Panc1 (cell line): Measurements from ENCODE around the gene MIA2. TPM values are rescaled to one million over a fixed set of nuclear protein-coding genes. Genes with fewer than 3 reads are reported as not detected.

Experiments used
- ATAC-seq: fragments of 200-7000 bp; cut with Tn5 transposase; 2 replicates; pipeline ENCODE4 v1.9.1; 2020; ENCODE audit warnings: mild to moderate bottlenecking, moderate library complexity
- BruUV-seq: library from RNA; stranded (reverse); fragments of 400-500 nt; replicated peaks from 2 replicates; lab custom pipeline; 2021; lab: Mats Ljungman, UMichigan
- CTCF ChIA-PET: fragments of 300-600 bp; sonication (Branson Sonifier 250); formaldehyde crosslinking; loops from one replicate; lab custom pipeline; 2022; ENCODE audit warnings: antibody characterized with exemption; lab: Charles Lee
- POLR2A ChIA-PET: fragments of 300-600 bp; sonication (Branson Sonifier 250); formaldehyde crosslinking; loops from one replicate; lab custom pipeline; 2022; ENCODE audit warnings: antibody characterized with exemption; lab: Charles Lee
- DNase-seq: peaks from one replicate; pipeline ENCODE4 v3.0.0-alpha.2; 2010; ENCODE audit warnings: low read depth, low spot score
- H3K27ac ChIP-seq: 2 replicates; pipeline ENCODE4 v1.5.1; 2011; ENCODE audit warnings: mild to moderate bottlenecking, low read length, inconsistent platforms
- H3K27me3 ChIP-seq: fragments of 200-500 bp; sonication (Bioruptor generic); 2 replicates; pipeline ENCODE4 v1.6.0; 2014; ENCODE audit warnings: low read length, inconsistent platforms; ENCODE audit not compliant: control insufficient read depth, insufficient read depth
- H3K36me3 ChIP-seq: fragments of 200-500 bp; sonication (Bioruptor generic); 2 replicates; pipeline ENCODE4 v1.5.1; 2014; ENCODE audit warnings: inconsistent platforms, mild to moderate bottlenecking, low read length, moderate library complexity; ENCODE audit not compliant: control insufficient read depth, insufficient read depth
- H3K4me1 ChIP-seq: 2 replicates; pipeline ENCODE4 v1.5.1; 2011; ENCODE audit warnings: inconsistent platforms, mild to moderate bottlenecking, low read length, moderate library complexity; ENCODE audit not compliant: control insufficient read depth, insufficient read depth
- H3K4me3 ChIP-seq, 2 experiments: 2 replicates each; pipeline ENCODE4 v1.5.1; 2011 to 2012; ENCODE audit warnings: low read depth in 2 of 2, low read length in 2 of 2, mild to moderate bottlenecking in 2 of 2, inconsistent platforms in 1 of 2, moderate library complexity in 1 of 2
- H3K9me3 ChIP-seq: fragments of 200-500 bp; sonication (Bioruptor generic); 2 replicates; pipeline ENCODE4 v1.5.1; 2014; ENCODE audit warnings: low read depth, mild to moderate bottlenecking, inconsistent platforms, low read length, moderate library complexity; ENCODE audit not compliant: control insufficient read depth, insufficient read depth
- POLR2AphosphoS5 ChIP-seq: IDR thresholded peaks from 2 replicates; pipeline ENCODE4 v1.6.1; 2012; ENCODE audit warnings: mild to moderate bottlenecking, low read depth, low read length, moderate library complexity
- REST ChIP-seq, 2 experiments: IDR thresholded peaks; 2 replicates each; pipeline ENCODE4 v1.6.1; 2011 to 2012; ENCODE audit warnings: low read depth in 2 of 2, control low read depth in 1 of 2, low read length in 1 of 2, mild to moderate bottlenecking in 1 of 2, moderate library complexity in 1 of 2; ENCODE audit not compliant: insufficient read depth in 1 of 2
- SIN3A ChIP-seq: IDR thresholded peaks from 2 replicates; pipeline ENCODE4 v1.6.1; 2012; ENCODE audit warnings: low read depth, mild to moderate bottlenecking, low read length, moderate library complexity, borderline replicate concordance; ENCODE audit not compliant: insufficient read depth
- TCF7L2 ChIP-seq: IDR thresholded peaks from 2 replicates; pipeline ENCODE4 v1.6.1; 2011; ENCODE audit warnings: mild to moderate bottlenecking, low read depth, low read length, inconsistent platforms
- in situ Hi-C: cut with HindIII; loops from 2 replicates; pipeline ENCODE4 v1.10.0; 2016; ENCODE audit warnings: low sequenced_read_pairs, low pct_unique_long_range_greater_than_20kb
- intact Hi-C: fragments of 100-400 bp; cut with micrococcal nuclease; formaldehyde crosslinking; loops from one replicate; pipeline ENCODE4 v1.10.0; 2022; ENCODE audit not compliant: unreplicated experiment
- total RNA-seq: library from RNA; stranded (reverse); gene quantifications from one replicate; pipeline ENCODE4 v1.2.1, GENCODE V29; 2021; ENCODE audit not compliant: unreplicated experiment
- TF ChIP-seq, protein P1 (sequence below): fragments of 450-650 bp; IDR thresholded peaks from 2 replicates; pipeline ENCODE4 v1.5.1; 2017; ENCODE audit warnings: mild to moderate bottlenecking

The MIA2 gene
- total RNA-seq, 1 experiment from 2014 or later, result 19.2 TPM

DNA sequence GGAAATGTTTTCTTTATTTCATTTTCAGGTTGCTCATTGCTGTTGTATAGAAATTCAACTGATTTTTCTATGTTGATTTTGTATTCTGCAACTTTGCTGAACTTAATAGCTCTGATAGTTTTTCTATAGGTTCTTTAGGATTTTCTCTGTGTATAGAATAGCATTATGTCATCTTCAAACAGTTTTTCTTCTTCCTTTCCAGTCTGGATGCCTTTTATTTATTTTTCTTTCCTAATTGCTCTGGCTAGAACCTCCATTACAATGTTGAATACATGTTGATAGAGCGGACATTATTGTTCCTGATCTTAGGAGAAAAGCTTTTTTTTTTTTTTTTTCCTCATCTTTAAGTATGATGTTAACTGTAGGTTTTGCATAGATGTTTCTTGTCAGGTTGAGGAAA, 39.2 kb downstream of the MIA2 start:
- H3K4me3 ChIP-seq, result no peak overlapping the region
- no peak overlapping the region for H3K27ac ChIP-seq
- H3K9me3 ChIP-seq, result peaks cover 7% of the 10 kb centered on the region; the same call in 1 of the 2 replicates
- CTCF ChIA-PET, result interaction anchor here (0.7 kb wide), 1 partner anchor 101 kb away, joined by 4 read pairs; no protein-coding TSS in a partner anchor
- DNase-seq (no peak), ATAC-seq (no peak)
- H3K27me3 ChIP-seq, result no peaks in the 10 kb centered on the region
- BruUV-seq, result no TSS peak
- POLR2A ChIA-PET, result no interaction called here
- TF ChIP-seq POLR2AphosphoS5 (no peak), SIN3A (no peak), TCF7L2 (no peak)
- intact Hi-C loops, result no loop called here
- in situ Hi-C loops, result no loop called here
- no peaks in the 10 kb centered on the region for H3K36me3 ChIP-seq
- H3K4me1 ChIP-seq, result peaks cover 18% of the 10 kb centered on the region

DNA sequence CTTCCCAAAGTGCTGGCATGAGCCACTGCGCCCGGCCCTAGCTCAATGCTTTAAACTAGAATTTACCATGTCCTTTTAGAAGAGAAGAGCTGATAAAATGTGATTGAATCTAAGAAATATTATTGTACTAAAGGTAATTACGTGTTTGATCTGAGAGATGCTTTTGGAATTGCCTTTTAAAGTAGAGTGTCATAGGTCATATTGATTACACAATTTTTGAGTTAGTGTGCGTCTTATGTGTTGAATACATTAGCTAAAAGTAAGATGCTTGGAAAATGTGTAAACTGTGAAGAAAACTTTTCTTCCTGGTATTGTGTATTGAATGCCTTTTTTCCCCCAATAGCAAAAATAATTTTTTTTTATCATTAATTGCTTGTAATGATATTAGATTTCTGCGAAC, 41.7 kb downstream of the MIA2 start:
- DNase-seq, result no peak
- Histone ChIP-seq H3K27me3 (no peaks in the 10 kb centered on the region), H3K27ac (no peak overlapping the region), H3K4me1 (peaks cover 9% of the 10 kb centered on the region; the same call in 1 of the 2 replicates), H3K9me3 (peaks cover 7% of the 10 kb centered on the region; the same call in 1 of the 2 replicates), H3K4me3 (no peak overlapping the region), H3K36me3 (no peaks in the 10 kb centered on the region)
- BruUV-seq, result no TSS peak
- TF ChIP-seq TCF7L2 (no peak), REST (IDR thresholded peaks at IDR 0.05; ENCODE audit: insufficient read depth in 1 of 2, low read depth in 2 of 2, low read length in 1 of 2) (no peak), SIN3A (no peak), POLR2AphosphoS5 (no peak)
- TF ChIP-seq, protein P1, sequence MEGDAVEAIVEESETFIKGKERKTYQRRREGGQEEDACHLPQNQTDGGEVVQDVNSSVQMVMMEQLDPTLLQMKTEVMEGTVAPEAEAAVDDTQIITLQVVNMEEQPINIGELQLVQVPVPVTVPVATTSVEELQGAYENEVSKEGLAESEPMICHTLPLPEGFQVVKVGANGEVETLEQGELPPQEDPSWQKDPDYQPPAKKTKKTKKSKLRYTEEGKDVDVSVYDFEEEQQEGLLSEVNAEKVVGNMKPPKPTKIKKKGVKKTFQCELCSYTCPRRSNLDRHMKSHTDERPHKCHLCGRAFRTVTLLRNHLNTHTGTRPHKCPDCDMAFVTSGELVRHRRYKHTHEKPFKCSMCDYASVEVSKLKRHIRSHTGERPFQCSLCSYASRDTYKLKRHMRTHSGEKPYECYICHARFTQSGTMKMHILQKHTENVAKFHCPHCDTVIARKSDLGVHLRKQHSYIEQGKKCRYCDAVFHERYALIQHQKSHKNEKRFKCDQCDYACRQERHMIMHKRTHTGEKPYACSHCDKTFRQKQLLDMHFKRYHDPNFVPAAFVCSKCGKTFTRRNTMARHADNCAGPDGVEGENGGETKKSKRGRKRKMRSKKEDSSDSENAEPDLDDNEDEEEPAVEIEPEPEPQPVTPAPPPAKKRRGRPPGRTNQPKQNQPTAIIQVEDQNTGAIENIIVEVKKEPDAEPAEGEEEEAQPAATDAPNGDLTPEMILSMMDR, result no peak
- ATAC-seq, result no peak
- in situ Hi-C loops, result no loop called here
- POLR2A ChIA-PET, result no interaction called here
- intact Hi-C loops, result no loop called here
- CTCF ChIA-PET, result no interaction called here

- in situ Hi-C loops, result no loop called here
- ATAC-seq, result no peak
- intact Hi-C loops, result no loop called here
- H3K27ac ChIP-seq, result no peak overlapping the region
- no peak for TF ChIP-seq POLR2AphosphoS5
- no peak for TF ChIP-seq REST (IDR thresholded peaks at IDR 0.05; ENCODE audit: insufficient read depth in 1 of 2, low read depth in 2 of 2, low read length in 1 of 2)
- TF ChIP-seq, protein P1, result no peak
- TF ChIP-seq TCF7L2, result no peak
- no peak for TF ChIP-seq SIN3A
- no peak for DNase-seq
- CTCF ChIA-PET, result no interaction called here
- H3K4me1 ChIP-seq, result peaks cover 9% of the 10 kb centered on the region; the same call in 1 of the 2 replicates
- peaks cover 4% of the 10 kb centered on the region; the same call in 1 of the 2 replicates for H3K9me3 ChIP-seq
- TSS peak; percentile 21 for BruUV-seq
- H3K27me3 ChIP-seq, result no peaks in the 10 kb centered on the region
- POLR2A ChIA-PET, result no interaction called here
- no peak overlapping the region for H3K4me3 ChIP-seq
- H3K36me3 ChIP-seq, result no peaks in the 10 kb centered on the region
Measured at GRCh38 chr14:39276005-39276404, 42.3 kb downstream of the MIA2 start.
